Measurements from ENCODE around the gene LDB3.

GRCh38 chr10:86729677-86730076 is 61.4 kb downstream of the LDB3 start:
- TF ChIP-seq CTCF (IDR thresholded peaks at IDR 0.05) (no peak), POLR2A (IDR thresholded peaks at IDR 0.05) (no peak)
